Dendritic cell treated with granulocyte-macrophage colony-stimulating factor and Interleukin-4, amounts not matched to agents 40 ng/mL and 50 ng/mL, for 4 days (primary cell): Measurements from ENCODE around the gene DUSP7.
A peak's percentile ranks its signal among the peaks of the same experiment; 100 is the strongest.

Source experiments
- H3K27ac Mint-ChIP-seq: one replicate; pipeline ENCODE4 v1.8.0; 2022; ENCODE audit warnings: mild to moderate bottlenecking, mixed read lengths
- H3K27me3 Mint-ChIP-seq: one replicate; pipeline ENCODE4 v1.8.0; 2022; ENCODE audit warnings: mild to moderate bottlenecking, mixed read lengths
- H3K36me3 Mint-ChIP-seq: one replicate; pipeline ENCODE4 v1.8.0; 2022; ENCODE audit warnings: low read depth, mixed read lengths
- H3K4me1 Mint-ChIP-seq: one replicate; pipeline ENCODE4 v1.8.0; 2022; ENCODE audit warnings: low read depth, mixed read lengths
- H3K4me3 Mint-ChIP-seq: one replicate; pipeline ENCODE4 v1.8.0; 2022; ENCODE audit warnings: mild to moderate bottlenecking, moderate library complexity, mixed read lengths
- H3K9me3 Mint-ChIP-seq: one replicate; pipeline ENCODE4 v1.8.0; 2022; ENCODE audit warnings: mixed read lengths
- intact Hi-C: fragments of 100-400 bp; cut with micrococcal nuclease; formaldehyde crosslinking; loops from one replicate; pipeline ENCODE4 v1.15.0; 2022

DUSP7 gene

GRCh38 chr3:52067526-52067925 lies 11.2 kb upstream of the DUSP7 start:
- peaks cover 80% of the 10 kb centered on the region for H3K4me1 Mint-ChIP-seq
- intact Hi-C loops = no loop called here
- H3K4me3 Mint-ChIP-seq = no peak overlapping the region
- H3K27me3 Mint-ChIP-seq = peaks cover 2% of the 10 kb centered on the region
- H3K27ac Mint-ChIP-seq = no peak overlapping the region
- no peaks in the 10 kb centered on the region for H3K36me3 Mint-ChIP-seq
- no peaks in the 10 kb centered on the region for H3K9me3 Mint-ChIP-seq

- H3K36me3 Mint-ChIP-seq = no peaks in the 10 kb centered on the region
- intact Hi-C loops = no loop called here
- H3K27ac Mint-ChIP-seq = no peak overlapping the region
- H3K27me3 Mint-ChIP-seq = peaks cover 2% of the 10 kb centered on the region
- peaks cover 85% of the 10 kb centered on the region for H3K4me1 Mint-ChIP-seq
- H3K4me3 Mint-ChIP-seq = no peak overlapping the region
- H3K9me3 Mint-ChIP-seq = no peaks in the 10 kb centered on the region
Observed at GRCh38 chr3:52067046-52067445, 10.7 kb upstream of the DUSP7 start.

GRCh38 chr3:52065264-52065756 lies 8.9 kb upstream of the DUSP7 start:
- Mint-ChIP-seq H3K4me3 (no peak overlapping the region), H3K4me1 (peaks cover 86% of the 10 kb centered on the region), H3K27ac (peak overlapping the region; percentile 64), H3K9me3 (no peaks in the 10 kb centered on the region), H3K27me3 (peaks cover 2% of the 10 kb centered on the region), H3K36me3 (no peaks in the 10 kb centered on the region)
- intact Hi-C loops = no loop called here

- H3K9me3 Mint-ChIP-seq = no peaks in the 10 kb centered on the region
- H3K27me3 Mint-ChIP-seq = peaks cover 2% of the 10 kb centered on the region
- peaks cover 86% of the 10 kb centered on the region for H3K4me1 Mint-ChIP-seq
- H3K4me3 Mint-ChIP-seq = no peak overlapping the region
- peak overlapping the region; percentile 85 for H3K27ac Mint-ChIP-seq
- no peaks in the 10 kb centered on the region for H3K36me3 Mint-ChIP-seq
- intact Hi-C loops = no loop called here
Observed at GRCh38 chr3:52064561-52064960, 8.2 kb upstream of the DUSP7 start.

GRCh38 chr3:52063026-52063723 lies 6.8 kb upstream of the DUSP7 start:
- Mint-ChIP-seq H3K36me3 (no peaks in the 10 kb centered on the region), H3K27ac (peak overlapping the region; percentile 85)

GRCh38 chr3:52062505-52062904 lies 6.1 kb upstream of the DUSP7 start:
- H3K27ac Mint-ChIP-seq = peak overlapping the region; percentile 85
- peaks cover 89% of the 10 kb centered on the region for H3K4me1 Mint-ChIP-seq
- H3K36me3 Mint-ChIP-seq = no peaks in the 10 kb centered on the region
- peaks cover 5% of the 10 kb centered on the region for H3K27me3 Mint-ChIP-seq
- intact Hi-C loops = no loop called here
- no peaks in the 10 kb centered on the region for H3K9me3 Mint-ChIP-seq
- H3K4me3 Mint-ChIP-seq = peak overlapping the region; percentile 60

More at GRCh38 chr3:52063026-52063723, 6.8 kb upstream of the DUSP7 start:
- Mint-ChIP-seq H3K27me3 (peaks cover 5% of the 10 kb centered on the region), H3K4me3 (no peak overlapping the region), H3K4me1 (peaks cover 90% of the 10 kb centered on the region), H3K9me3 (no peaks in the 10 kb centered on the region)
- intact Hi-C loops = no loop called here

GRCh38 chr3:52061121-52061910 lies 4.9 kb upstream of the DUSP7 start:
- Mint-ChIP-seq H3K4me3 (peak overlapping the region; percentile 30), H3K4me1 (peaks cover 92% of the 10 kb centered on the region), H3K9me3 (no peaks in the 10 kb centered on the region), H3K27ac (peak overlapping the region; percentile 85), H3K27me3 (peaks cover 5% of the 10 kb centered on the region), H3K36me3 (no peaks in the 10 kb centered on the region)
- intact Hi-C loops = no loop called here

GRCh38 chr3:52059781-52060180 lies 3.4 kb upstream of the DUSP7 start:
- intact Hi-C loops = loop anchor here (5.0 kb wide), 1 partner anchor 117 kb away; the partner anchor contains the start of genes PARP3 and RRP9
- Mint-ChIP-seq H3K4me1 (peaks cover 78% of the 10 kb centered on the region), H3K36me3 (peaks cover 12% of the 10 kb centered on the region), H3K27ac (peak overlapping the region; percentile 59), H3K4me3 (no peak overlapping the region), H3K9me3 (no peaks in the 10 kb centered on the region), H3K27me3 (peaks cover 3% of the 10 kb centered on the region)

GRCh38 chr3:52057812-52058495 lies 1.6 kb upstream of the DUSP7 start:
- Mint-ChIP-seq H3K9me3 (no peaks in the 10 kb centered on the region), H3K4me3 (peak overlapping the region; percentile 74), H3K36me3 (peaks cover 30% of the 10 kb centered on the region), H3K4me1 (peaks cover 78% of the 10 kb centered on the region), H3K27ac (peak overlapping the region; percentile 95), H3K27me3 (peaks cover 3% of the 10 kb centered on the region)
- intact Hi-C loops = loop anchor here (5.0 kb wide), 1 partner anchor 116 kb away; the partner anchor contains the start of genes PARP3 and RRP9

- H3K4me1 Mint-ChIP-seq = peaks cover 78% of the 10 kb centered on the region
- H3K27me3 Mint-ChIP-seq = peaks cover 3% of the 10 kb centered on the region
- H3K27ac Mint-ChIP-seq = peak overlapping the region; percentile 95
- peak overlapping the region; percentile 74 for H3K4me3 Mint-ChIP-seq
- H3K36me3 Mint-ChIP-seq = peaks cover 37% of the 10 kb centered on the region
- no peaks in the 10 kb centered on the region for H3K9me3 Mint-ChIP-seq
- intact Hi-C loops = loop anchor here (5.0 kb wide), 1 partner anchor 115 kb away; the partner anchor contains the start of genes PARP3 and RRP9
Observed at GRCh38 chr3:52056968-52057811, 819 bp upstream of the DUSP7 start.

GRCh38 chr3:52055537-52056351 lies 627 bp downstream of the DUSP7 start:
- intact Hi-C loops = loop anchor here (1.0 to 5.0 kb wide), 2 partner anchors 66 to 113 kb away; partner anchors contain the start of genes PARP3 and RRP9
- H3K4me3 Mint-ChIP-seq = peak overlapping the region; percentile 86
- H3K27ac Mint-ChIP-seq = peak overlapping the region; percentile 87
- peaks cover 3% of the 10 kb centered on the region for H3K27me3 Mint-ChIP-seq
- H3K9me3 Mint-ChIP-seq = no peaks in the 10 kb centered on the region
- H3K4me1 Mint-ChIP-seq = peaks cover 78% of the 10 kb centered on the region
- H3K36me3 Mint-ChIP-seq = peaks cover 52% of the 10 kb centered on the region
